ENCODE data around the gene GDI1.

Gene GDI1

GRCh38 chrX:154437971-154438893, 1.3 kb downstream of the GDI1 start:
- peak overlapping the region; percentile 69 to 78 for H3K4me3 ChIP-seq (ENCODE audit: low read depth in 1 of 2, low read length in 1 of 2)

GRCh38 chrX:154439841-154440240, 2.9 kb downstream of the GDI1 start:
- H3K27ac ChIP-seq: no peak overlapping the region
- no peaks in the 10 kb centered on the region for H3K9me3 ChIP-seq
- H3K4me1 ChIP-seq (ENCODE audit: control insufficient read depth in 1 of 2, insufficient read depth in 1 of 2, low read depth in 1 of 2, low read length in 1 of 2): peaks cover 22 to 32% of the 10 kb centered on the region in 2 experiments
- no peak overlapping the region for H3K4me3 ChIP-seq (ENCODE audit: low read depth in 1 of 2, low read length in 1 of 2)
- H3K36me3 ChIP-seq: peaks cover 52% of the 10 kb centered on the region
- no peaks in the 10 kb centered on the region for H3K27me3 ChIP-seq
- no peak for TF ChIP-seq CTCF (IDR thresholded peaks at IDR 0.05)

More at GRCh38 chrX:154437971-154438893, 1.3 kb downstream of the GDI1 start:
- Histone ChIP-seq H3K4me1 (ENCODE audit: control insufficient read depth in 1 of 2, insufficient read depth in 1 of 2, low read depth in 1 of 2, low read length in 1 of 2) (peaks cover 12 to 23% of the 10 kb centered on the region in 2 experiments), H3K9me3 (no peaks in the 10 kb centered on the region), H3K27ac (peak overlapping the region; percentile 93), H3K36me3 (peaks cover 68% of the 10 kb centered on the region), H3K27me3 (no peaks in the 10 kb centered on the region)
- no peak for TF ChIP-seq CTCF (IDR thresholded peaks at IDR 0.05)

- Histone ChIP-seq H3K27ac (no peak overlapping the region), H3K27me3 (no peaks in the 10 kb centered on the region), H3K36me3 (peaks cover 43% of the 10 kb centered on the region), H3K4me3 (ENCODE audit: low read depth in 1 of 2, low read length in 1 of 2) (no peak overlapping the region), H3K4me1 (ENCODE audit: control insufficient read depth in 1 of 2, insufficient read depth in 1 of 2, low read depth in 1 of 2, low read length in 1 of 2) (peaks cover 24 to 35% of the 10 kb centered on the region in 2 experiments), H3K9me3 (no peaks in the 10 kb centered on the region)
- no peak for TF ChIP-seq CTCF (IDR thresholded peaks at IDR 0.05)
Measured at GRCh38 chrX:154440623-154441357, 3.8 kb downstream of the GDI1 start.

- no peak for TF ChIP-seq CTCF (IDR thresholded peaks at IDR 0.05)
- Histone ChIP-seq H3K4me3 (ENCODE audit: low read depth in 1 of 2, low read length in 1 of 2) (no peak overlapping the region), H3K27me3 (no peaks in the 10 kb centered on the region), H3K4me1 (ENCODE audit: control insufficient read depth in 1 of 2, insufficient read depth in 1 of 2, low read depth in 1 of 2, low read length in 1 of 2) (peaks cover 21 to 29% of the 10 kb centered on the region in 2 experiments), H3K36me3 (peaks cover 41% of the 10 kb centered on the region), H3K27ac (no peak overlapping the region), H3K9me3 (no peaks in the 10 kb centered on the region)
Measured at GRCh38 chrX:154441564-154441963, 4.6 kb downstream of the GDI1 start.

- peaks cover 21 to 29% of the 10 kb centered on the region in 2 experiments for H3K4me1 ChIP-seq (ENCODE audit: control insufficient read depth in 1 of 2, insufficient read depth in 1 of 2, low read depth in 1 of 2, low read length in 1 of 2)
- no peak overlapping the region for H3K4me3 ChIP-seq (ENCODE audit: low read depth in 1 of 2, low read length in 1 of 2)
- H3K9me3 ChIP-seq: no peaks in the 10 kb centered on the region
- TF ChIP-seq CTCF (IDR thresholded peaks at IDR 0.05): no peak
- no peak overlapping the region for H3K27ac ChIP-seq
- H3K36me3 ChIP-seq: peaks cover 41% of the 10 kb centered on the region
- H3K27me3 ChIP-seq: no peaks in the 10 kb centered on the region
Measured at GRCh38 chrX:154441984-154442707, 5.2 kb downstream of the GDI1 start.

Data from neutrophil (primary cell).